Mucosa of gallbladder (tissue), 1 donor: ENCODE measurements around the gene LRRC46. TPM values are rescaled to one million over a fixed set of nuclear protein-coding genes. Genes with fewer than 3 reads are reported as not detected.

Experiments used
- DNase-seq: peaks from one replicate; pipeline ENCODE4 v3.0.0-alpha.2; 2020; ENCODE audit warnings: low spot score
- total RNA-seq: library from RNA; stranded (reverse); gene quantifications from one replicate; pipeline ENCODE4 v1.2.1, GENCODE V29; 2021
- donor health status: DM: no; HTN: no; CAD: no.

The LRRC46 gene
- total RNA-seq, 1 donor from 2014 or later, result 1.1 TPM

GRCh38 chr17:47875011-47875985 lies 43.8 kb downstream of the LRRC46 start:
- DNase-seq, result no peak

DNA sequence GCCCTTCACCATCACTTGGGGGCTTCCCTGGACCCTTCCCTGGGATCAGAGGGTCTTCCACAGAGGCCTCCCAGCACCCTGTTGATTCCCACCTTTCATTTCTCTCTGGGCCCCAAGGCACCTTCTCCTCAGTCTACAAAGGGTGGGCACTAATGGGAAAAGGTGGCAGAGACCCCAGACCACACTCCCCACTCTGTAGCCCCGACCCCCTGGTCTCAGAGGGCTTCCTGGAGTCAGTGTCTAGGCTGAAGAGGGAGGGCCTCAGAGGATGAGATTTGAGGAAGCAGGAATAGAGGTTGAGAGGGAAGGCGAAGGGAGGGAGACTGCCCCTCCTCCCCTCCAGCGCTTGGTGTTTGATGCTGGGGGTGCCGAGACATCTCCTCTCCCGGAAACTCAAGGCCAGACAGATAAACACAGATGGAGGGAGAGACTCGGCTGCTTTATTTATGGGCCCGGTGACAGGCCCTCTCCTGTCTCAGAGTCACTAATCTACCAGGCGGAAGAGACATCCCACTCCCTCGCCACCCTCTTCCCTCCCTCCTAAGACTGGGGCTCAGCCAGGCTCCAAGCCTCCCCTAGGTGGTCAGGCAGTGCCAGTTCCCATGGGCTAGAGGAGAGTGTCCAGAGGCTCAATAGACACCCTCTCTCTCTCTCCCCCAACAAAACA lies 46.0 kb downstream of the LRRC46 start:
- DNase-seq, result no peak

DNA sequence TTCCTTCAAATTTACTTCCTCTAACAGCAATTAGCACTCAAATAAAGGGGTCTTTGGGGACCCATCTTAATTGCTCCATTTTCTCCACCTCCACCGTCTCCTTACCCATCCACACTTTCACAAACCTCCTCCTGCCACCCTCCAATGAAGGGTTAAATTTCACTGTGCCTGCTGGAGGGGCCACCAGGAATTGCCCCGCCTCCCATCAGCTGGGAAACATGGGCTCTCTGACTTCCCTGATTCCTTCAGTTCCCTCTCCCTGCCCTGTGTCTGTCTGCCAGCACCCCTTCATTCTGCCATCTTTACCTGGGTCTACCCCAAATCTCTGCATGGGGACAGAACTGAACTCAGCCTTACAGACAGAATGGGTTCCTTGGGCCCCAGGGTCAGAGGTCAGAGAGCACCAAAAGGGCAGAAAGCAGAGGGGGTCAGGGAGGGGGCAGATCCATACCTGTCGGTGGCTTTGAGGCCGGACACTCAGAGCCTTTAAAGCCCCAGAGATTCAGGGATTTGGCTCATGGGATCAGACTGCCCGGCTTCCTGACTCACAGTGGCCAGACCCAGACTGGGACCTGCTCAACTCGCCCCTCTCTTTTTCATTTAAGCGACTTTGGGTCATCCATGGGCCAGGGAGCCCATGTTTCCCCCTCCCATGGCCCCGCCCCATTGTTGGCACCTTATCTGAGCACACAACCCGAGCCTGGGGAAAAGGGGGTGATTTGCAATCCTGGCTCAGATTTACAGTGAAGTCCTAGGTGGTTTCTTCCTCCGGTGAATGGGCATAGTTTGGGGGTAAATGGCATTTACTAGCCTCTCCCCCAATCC lies 46.9 kb downstream of the LRRC46 start:
- DNase-seq, result no peak

DNA sequence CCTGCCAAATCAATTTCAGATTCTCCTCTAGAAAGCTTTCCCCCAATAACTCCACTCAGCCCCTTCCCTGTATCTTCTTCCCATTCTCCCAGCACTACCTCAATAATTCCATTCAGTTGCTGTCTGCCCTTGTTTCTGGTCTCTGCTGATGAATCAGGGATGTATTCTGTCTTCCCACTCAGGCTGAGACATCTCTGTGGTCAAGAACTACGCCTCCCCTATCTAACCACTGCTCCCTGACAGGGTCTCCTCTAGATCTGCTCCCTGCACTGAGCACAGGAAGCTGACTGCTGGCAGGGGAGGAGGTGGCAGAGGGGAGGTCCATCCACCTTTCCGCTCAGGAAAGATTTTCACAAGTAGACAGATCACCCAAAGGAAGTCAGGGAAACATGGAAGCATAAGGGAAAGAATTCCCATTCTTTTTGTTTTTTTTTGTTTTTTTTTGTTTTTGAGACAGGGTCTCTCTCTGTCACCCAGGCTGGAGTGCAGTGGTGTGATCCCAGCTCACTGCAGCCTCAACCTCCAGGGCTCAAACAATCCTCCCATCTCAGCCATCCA lies 47.6 kb downstream of the LRRC46 start:
- DNase-seq, result no peak

DNA sequence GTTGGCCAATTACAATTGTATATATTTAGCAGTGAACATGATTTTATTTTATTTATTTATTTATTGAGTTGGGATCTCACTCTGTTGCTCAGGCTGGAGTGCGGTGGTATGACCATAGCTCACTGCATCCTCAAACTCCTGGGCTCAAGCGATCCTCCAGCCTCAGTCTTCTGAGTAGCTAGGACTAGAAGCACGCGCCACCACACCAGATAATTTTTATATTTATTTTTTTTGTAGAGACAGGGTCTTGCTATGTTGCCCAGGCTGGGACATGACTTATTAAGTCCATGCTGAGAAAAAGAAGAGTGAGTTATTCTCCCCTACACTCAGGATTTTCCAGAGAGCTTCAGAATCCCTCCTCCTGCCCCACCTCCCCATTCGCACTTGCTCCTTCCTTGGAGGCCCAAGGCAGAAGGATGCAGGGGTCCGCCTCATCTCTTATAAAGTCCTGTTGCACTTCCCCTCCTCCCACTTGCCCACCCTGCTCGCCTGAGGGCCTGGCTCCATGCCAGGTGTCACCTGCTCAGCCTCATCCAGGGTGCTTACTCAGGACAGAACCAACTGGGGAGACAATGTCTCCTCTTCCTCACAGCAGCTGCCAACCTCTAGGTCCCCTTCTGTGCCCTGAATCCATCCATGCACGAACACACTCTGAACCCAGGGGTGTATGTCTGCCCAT lies 48.4 kb downstream of the LRRC46 start:
- DNase-seq, result no peak

DNA sequence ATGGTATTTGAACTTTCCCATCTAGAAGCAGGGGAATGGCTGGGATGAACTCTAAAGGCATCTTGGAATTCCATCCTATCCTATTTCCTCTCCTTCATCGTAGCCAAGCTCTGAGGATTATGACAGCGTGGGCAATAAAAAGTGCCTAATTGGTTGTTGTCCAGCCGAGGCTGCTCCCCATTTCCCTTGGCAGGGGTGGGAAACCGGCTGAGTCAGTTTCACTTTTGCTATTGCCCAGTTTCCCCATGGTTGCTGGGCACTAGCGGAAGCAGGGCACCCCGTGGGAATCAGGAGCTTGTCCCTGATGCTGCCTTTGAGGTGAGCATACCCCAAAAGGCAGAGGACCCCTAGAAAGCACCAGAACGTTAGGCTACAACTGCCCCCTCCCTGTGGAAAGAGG lies 50.8 kb downstream of the LRRC46 start:
- no peak for DNase-seq

- no peak for DNase-seq
Observed at GRCh38 chr17:47882695-47883588, 51.5 kb downstream of the LRRC46 start.

- DNase-seq, result no peak
Observed at GRCh38 chr17:47883589-47884426, 52.3 kb downstream of the LRRC46 start.

DNA sequence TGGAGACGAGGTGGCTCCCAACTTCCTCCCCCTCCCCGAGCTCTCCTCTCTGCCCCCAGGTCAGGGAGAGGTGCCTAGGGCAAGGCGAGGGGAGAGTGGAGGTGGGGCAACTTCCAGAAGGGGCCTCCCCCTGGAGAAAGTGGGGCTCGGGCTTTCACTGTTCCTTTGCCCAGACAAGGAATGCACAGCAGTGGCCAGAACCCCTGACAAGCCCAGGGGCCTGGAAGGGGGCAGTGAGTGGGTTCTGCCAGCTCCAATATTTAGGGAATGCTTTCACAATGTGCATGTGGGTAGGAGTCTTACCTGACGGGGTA lies 52.9 kb downstream of the LRRC46 start:
- DNase-seq, result no peak

DNA sequence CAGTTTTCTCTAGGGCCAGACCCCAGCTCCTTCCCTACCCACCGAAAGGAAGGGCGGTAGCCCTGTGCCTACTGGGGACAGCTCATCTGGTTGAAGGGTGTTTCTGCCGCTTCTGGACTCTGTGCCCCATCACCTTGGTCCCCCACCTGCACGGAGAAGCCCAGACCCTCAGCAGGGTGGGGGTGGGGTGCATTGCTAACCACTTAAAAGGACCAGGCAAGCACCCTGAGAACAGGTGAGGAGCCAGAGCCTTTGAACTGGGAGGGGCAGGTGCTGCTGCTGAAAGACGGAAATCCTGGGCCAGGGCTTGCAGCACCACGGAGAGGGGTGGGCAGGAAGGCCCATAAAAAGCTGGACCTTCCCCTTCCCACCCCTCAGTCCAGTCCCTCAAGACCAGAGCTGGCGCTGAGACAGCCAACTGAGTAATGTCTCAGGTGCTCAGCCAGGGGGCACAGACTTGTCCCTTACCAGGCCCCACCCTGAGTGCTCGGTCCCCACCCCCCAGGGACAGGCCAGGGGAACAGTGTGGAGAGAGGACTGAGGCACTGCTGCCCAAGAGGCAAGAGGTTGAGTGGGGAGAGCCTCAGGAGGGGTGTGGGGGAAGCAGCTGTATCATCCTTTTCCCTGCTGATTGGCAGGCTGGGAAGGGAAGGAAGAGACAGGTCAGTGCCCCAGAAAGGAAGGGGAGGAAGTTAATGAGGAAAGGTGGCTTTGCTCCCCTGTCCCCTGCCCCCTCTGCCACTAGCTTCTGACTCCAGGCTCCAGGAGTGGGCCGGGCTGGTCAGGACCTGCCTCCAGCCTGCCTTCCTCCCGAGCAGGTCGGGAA lies 53.6 kb downstream of the LRRC46 start:
- DNase-seq, result no peak

Other genes starting within 250 kb of the LRRC46 start
- 207 TPM for gene KPNB1, start 181.8 kb upstream of the LRRC46 start, total RNA-seq
- 9.2 TPM for gene TBKBP1, start 137.5 kb upstream of the LRRC46 start, total RNA-seq
- gene TBX21, start 98.4 kb upstream of the LRRC46 start, total RNA-seq, result 1.8 TPM
- gene OSBPL7, start 9.9 kb upstream of the LRRC46 start, total RNA-seq, result 39.3 TPM
- 38.9 TPM for gene MRPL10, start 129 bp upstream of the LRRC46 start, total RNA-seq
- 35.4 TPM for gene SCRN2, start 9.6 kb downstream of the LRRC46 start, total RNA-seq
- 0.14 TPM for gene SP6, start 19.5 kb downstream of the LRRC46 start, total RNA-seq
- gene SP2, start 64.6 kb downstream of the LRRC46 start, total RNA-seq, result 17.4 TPM
- gene PNPO, start 109.9 kb downstream of the LRRC46 start, total RNA-seq, result 43.2 TPM
- 109 TPM for gene PRR15L, start 126.2 kb downstream of the LRRC46 start, total RNA-seq
- gene CDK5RAP3, start 139.4 kb downstream of the LRRC46 start, total RNA-seq, result 194 TPM
- 39.3 TPM for gene COPZ2, start 206.1 kb downstream of the LRRC46 start, total RNA-seq
- 207 TPM for gene NFE2L1, start 216.7 kb downstream of the LRRC46 start, total RNA-seq